RWPE2 (cell line): ENCODE measurements around the gene DOCK11.
"Not testable (repeated sequence)": the region's sequence is repeated elsewhere in the genome, so short reads cannot be mapped to it uniquely, and the experiment has no call there.

Source experiments
- ATAC-seq: fragments of 200-7000 bp; cut with Tn5 transposase; 3 replicates; pipeline ENCODE4 v1.9.1; 2021; ENCODE audit warnings: low read depth
- DNase-seq: peaks from one replicate; pipeline ENCODE4 v3.0.0-alpha.2; 2020; ENCODE audit warnings: low spot score
- H3K27ac ChIP-seq: fragments of 450-650 bp; 2 replicates; pipeline ENCODE4 v1.5.1; 2017; ENCODE audit warnings: mild to moderate bottlenecking; ENCODE audit not compliant: poor library complexity, severe bottlenecking
- H3K27me3 ChIP-seq: fragments of 250-450 bp; sonication (Bioruptor Pico); 2 replicates; pipeline ENCODE4 v1.5.1; 2021; ENCODE audit warnings: mild to moderate bottlenecking, moderate library complexity; ENCODE audit not compliant: insufficient read depth, poor library complexity, severe bottlenecking
- H3K36me3 ChIP-seq: fragments of 250-450 bp; sonication (Bioruptor Pico); 2 replicates; pipeline ENCODE4 v1.5.1; 2020; ENCODE audit warnings: low read depth, mild to moderate bottlenecking, moderate library complexity
- H3K4me1 ChIP-seq: fragments of 250-450 bp; sonication (Bioruptor Pico); 2 replicates; pipeline ENCODE4 v1.5.1; 2021; ENCODE audit warnings: mild to moderate bottlenecking, moderate library complexity; ENCODE audit not compliant: insufficient read depth, poor library complexity, severe bottlenecking
- H3K4me3 ChIP-seq: fragments of 250-450 bp; sonication (Bioruptor Pico); 2 replicates; pipeline ENCODE4 v1.5.1; 2021; ENCODE audit warnings: mild to moderate bottlenecking, moderate library complexity; ENCODE audit not compliant: severe bottlenecking
- H3K9me3 ChIP-seq: fragments of 250-450 bp; sonication (Bioruptor Pico); 2 replicates; pipeline ENCODE4 v1.5.1; 2021; ENCODE audit warnings: mild to moderate bottlenecking, moderate library complexity; ENCODE audit not compliant: severe bottlenecking
- CTCF ChIP-seq: fragments of 450-650 bp; IDR thresholded peaks from one replicate; pipeline ENCODE4 v1.5.1; 2017; ENCODE audit warnings: mild to moderate bottlenecking, moderate library complexity; ENCODE audit not compliant: poor library complexity, severe bottlenecking

DOCK11 gene

GRCh38 chrX:118577041-118577440 is 81.4 kb downstream of the DOCK11 start:
- H3K4me1 ChIP-seq = no peaks in the 10 kb centered on the region
- H3K4me3 ChIP-seq = no peak overlapping the region
- H3K27me3 ChIP-seq = no peaks in the 10 kb centered on the region
- H3K27ac ChIP-seq = no peak overlapping the region
- TF ChIP-seq CTCF = no peak
- no peaks in the 10 kb centered on the region for H3K36me3 ChIP-seq
- ATAC-seq (no peak), DNase-seq (no peak)
- H3K9me3 ChIP-seq = no peaks in the 10 kb centered on the region

GRCh38 chrX:118579417-118579816 is 83.8 kb downstream of the DOCK11 start:
- no peaks in the 10 kb centered on the region for H3K27me3 ChIP-seq
- no peaks in the 10 kb centered on the region for H3K9me3 ChIP-seq
- ATAC-seq = no peak
- DNase-seq = no peak
- no peak overlapping the region for H3K27ac ChIP-seq
- TF ChIP-seq CTCF = no peak
- no peaks in the 10 kb centered on the region for H3K4me1 ChIP-seq
- H3K4me3 ChIP-seq = no peak overlapping the region
- no peaks in the 10 kb centered on the region for H3K36me3 ChIP-seq

DNA sequence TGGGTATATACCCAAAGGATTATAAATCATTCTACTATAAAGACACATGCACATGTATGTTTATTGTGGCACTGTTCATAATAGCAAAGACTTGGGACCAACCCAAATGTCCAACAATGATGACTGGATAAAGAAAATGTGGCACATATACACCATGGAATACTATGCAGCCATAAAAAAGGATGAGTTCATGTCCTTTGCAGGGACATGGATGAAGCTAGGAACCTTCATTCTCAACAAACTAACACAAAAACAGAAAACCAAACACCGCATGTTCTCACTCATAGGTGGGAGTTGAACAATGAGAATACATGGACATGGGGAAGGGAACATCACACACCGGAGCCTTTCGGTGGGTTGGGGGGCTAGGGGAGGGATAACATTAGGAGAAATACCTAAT is 87.3 kb downstream of the DOCK11 start:
- not testable (repeated sequence) for H3K27me3 ChIP-seq, H3K9me3 ChIP-seq, DNase-seq, H3K27ac ChIP-seq, H3K4me1 ChIP-seq, H3K36me3 ChIP-seq, ATAC-seq, H3K4me3 ChIP-seq

DNA sequence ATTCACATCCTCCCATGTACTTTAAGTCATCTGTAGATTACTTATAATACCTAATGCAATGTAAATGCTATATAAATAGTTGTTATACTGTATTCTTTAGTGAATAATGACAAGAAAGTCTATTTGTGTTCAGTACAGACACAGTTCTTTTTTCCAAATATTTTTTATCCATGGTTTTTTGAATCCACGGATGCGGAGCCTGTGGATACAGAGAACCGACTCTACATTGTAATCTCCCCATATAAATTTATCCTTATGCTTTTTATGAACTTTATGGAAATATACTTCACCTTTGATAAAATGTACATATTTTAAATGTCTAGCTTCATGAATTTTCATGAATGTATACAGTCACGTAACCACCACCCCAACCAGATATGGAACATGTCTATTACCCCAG is 88.2 kb downstream of the DOCK11 start:
- Histone ChIP-seq H3K9me3 (no peaks in the 10 kb centered on the region), H3K4me1 (no peaks in the 10 kb centered on the region), H3K36me3 (no peaks in the 10 kb centered on the region), H3K4me3 (no peak overlapping the region), H3K27ac (no peak overlapping the region), H3K27me3 (no peaks in the 10 kb centered on the region)
- DNase-seq (no peak), ATAC-seq (no peak)
- TF ChIP-seq CTCF = no peak

GRCh38 chrX:118585296-118585695 is 89.7 kb downstream of the DOCK11 start:
- no peaks in the 10 kb centered on the region for H3K4me1 ChIP-seq
- DNase-seq = no peak
- no peak for ATAC-seq
- no peaks in the 10 kb centered on the region for H3K36me3 ChIP-seq
- no peaks in the 10 kb centered on the region for H3K27me3 ChIP-seq
- no peak for TF ChIP-seq CTCF
- H3K9me3 ChIP-seq = no peaks in the 10 kb centered on the region
- H3K4me3 ChIP-seq = no peak overlapping the region
- no peak overlapping the region for H3K27ac ChIP-seq

DNA sequence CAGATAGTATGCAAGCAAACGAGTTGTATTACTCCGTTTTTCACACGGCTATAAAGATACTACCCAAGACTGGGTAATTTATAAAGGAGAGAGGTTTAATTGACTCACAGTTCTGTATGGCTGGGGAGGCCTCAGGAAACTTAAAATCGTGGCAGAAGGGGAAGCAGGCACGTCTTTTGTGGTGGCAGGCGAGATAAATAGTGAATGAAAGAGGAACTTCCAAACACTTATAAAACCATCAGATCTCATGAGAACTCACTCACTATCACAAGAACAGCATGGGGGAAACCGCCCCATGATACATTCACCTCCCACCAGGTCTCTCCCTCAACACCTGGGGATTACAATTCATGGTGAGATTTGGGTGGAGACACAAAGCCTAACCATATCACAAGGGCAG is 90.6 kb downstream of the DOCK11 start:
- not testable (repeated sequence) for ATAC-seq, H3K4me1 ChIP-seq, DNase-seq, H3K9me3 ChIP-seq, H3K4me3 ChIP-seq, H3K27ac ChIP-seq, H3K36me3 ChIP-seq, H3K27me3 ChIP-seq
